Colonic mucosa (tissue), 4 donors: ENCODE results near the gene SQOR. TPM values are rescaled to one million over a fixed set of nuclear protein-coding genes. Genes with fewer than 3 reads are reported as not detected.

Source experiments
- DNase-seq: peaks from one replicate; pipeline ENCODE4 v3.0.0-alpha.2; 2020
- H3K27ac ChIP-seq: fragments of 200-600 bp; one replicate; pipeline ENCODE4 v1.8.0; 2021
- H3K27me3 ChIP-seq: fragments of 200-600 bp; one replicate; pipeline ENCODE4 v1.8.0; 2021
- H3K36me3 ChIP-seq: fragments of 200-600 bp; one replicate; pipeline ENCODE4 v1.8.0; 2021
- H3K4me1 ChIP-seq: fragments of 200-600 bp; one replicate; pipeline ENCODE4 v1.8.0; 2021; ENCODE audit warnings: mild to moderate bottlenecking
- H3K4me3 ChIP-seq: fragments of 200-600 bp; one replicate; pipeline ENCODE4 v1.8.0; 2021
- H3K9ac ChIP-seq, 2 donors: one replicate each; pipeline ENCODE4 v1.7.0; 2013; ENCODE audit warnings: control low read depth in 2 of 2, low read depth in 2 of 2, low read length in 2 of 2
- H3K9me3 ChIP-seq: fragments of 200-600 bp; one replicate; pipeline ENCODE4 v1.8.0; 2021
- CTCF ChIP-seq: fragments of 200-600 bp; IDR thresholded peaks from one replicate; pipeline ENCODE4 v1.8.0; 2022; ENCODE audit warnings: antibody characterized with exemption, mild to moderate bottlenecking
- intact Hi-C: fragments of 100-400 bp; cut with DNase I; formaldehyde crosslinking; loops from one replicate; pipeline ENCODE4 v1.14.1; 2022
- total RNA-seq, 2 donors: library from RNA; stranded (reverse); fragmentation: NEBNext Ultra II Directional in 1 of 2; extraction: Animal tissue kit (Norgen Biotek cat#: 25700) in 1 of 2; gene quantifications; one replicate each; pipeline ENCODE4 v1.2.1, GENCODE V29; 2021
- donor health status: healthy.
- donor health status: DM: no; HTN: no; CAD: no.
- donor health status: DM: no; HTN: no; CAD: no.

The SQOR gene
- total RNA-seq, 2 donors from 2014 or later, result 308 to 500 TPM

- Histone ChIP-seq H3K9ac (peak overlapping the region in 1 of 2 donors; percentile 72), H3K9me3 (no peaks in the 10 kb centered on the region), H3K4me1 (peaks cover 19% of the 10 kb centered on the region), H3K36me3 (no peaks in the 10 kb centered on the region), H3K4me3 (no peak overlapping the region), H3K27ac (peak overlapping the region; percentile 97), H3K27me3 (no peaks in the 10 kb centered on the region)
- TF ChIP-seq CTCF, result no peak
- intact Hi-C loops, result no loop called here
- no peak for DNase-seq
Measured at GRCh38 chr15:45640616-45641015, 5.8 kb downstream of the SQOR start.

GRCh38 chr15:45641374-45641781 is 6.5 kb downstream of the SQOR start:
- peak overlapping the region in 1 of 2 donors; percentile 72 for H3K9ac ChIP-seq
- no peaks in the 10 kb centered on the region for H3K36me3 ChIP-seq
- TF ChIP-seq CTCF, result no peak
- H3K27ac ChIP-seq, result peak overlapping the region; percentile 97
- no peaks in the 10 kb centered on the region for H3K27me3 ChIP-seq
- intact Hi-C loops, result no loop called here
- no peak overlapping the region for H3K4me3 ChIP-seq
- H3K9me3 ChIP-seq, result no peaks in the 10 kb centered on the region
- DNase-seq, result peak; percentile 72
- peaks cover 19% of the 10 kb centered on the region for H3K4me1 ChIP-seq

- H3K9me3 ChIP-seq, result no peaks in the 10 kb centered on the region
- peaks cover 19% of the 10 kb centered on the region for H3K4me1 ChIP-seq
- no peak for DNase-seq
- H3K27me3 ChIP-seq, result no peaks in the 10 kb centered on the region
- no peaks in the 10 kb centered on the region for H3K36me3 ChIP-seq
- intact Hi-C loops, result no loop called here
- H3K4me3 ChIP-seq, result no peak overlapping the region
- no peak for TF ChIP-seq CTCF
- peak overlapping the region; percentile 47 to 72 for H3K9ac ChIP-seq
- peak overlapping the region; percentile 97 for H3K27ac ChIP-seq
Measured at GRCh38 chr15:45641999-45642932, 7.4 kb downstream of the SQOR start.

GRCh38 chr15:45644437-45644836 is 9.6 kb downstream of the SQOR start:
- DNase-seq, result no peak
- H3K36me3 ChIP-seq, result no peaks in the 10 kb centered on the region
- TF ChIP-seq CTCF, result no peak
- intact Hi-C loops, result no loop called here
- no peak overlapping the region for H3K4me3 ChIP-seq
- peaks cover 28% of the 10 kb centered on the region for H3K4me1 ChIP-seq
- H3K27ac ChIP-seq, result peak overlapping the region; percentile 97
- no peaks in the 10 kb centered on the region for H3K27me3 ChIP-seq
- H3K9me3 ChIP-seq, result no peaks in the 10 kb centered on the region
- H3K9ac ChIP-seq, result peak overlapping the region in 1 of 2 donors; percentile 86

GRCh38 chr15:45645026-45645980 is 10.5 kb downstream of the SQOR start:
- H3K27ac ChIP-seq, result peak overlapping the region; percentile 97
- intact Hi-C loops, result no loop called here
- H3K9me3 ChIP-seq, result no peaks in the 10 kb centered on the region
- peaks cover 29% of the 10 kb centered on the region for H3K4me1 ChIP-seq
- no peaks in the 10 kb centered on the region for H3K27me3 ChIP-seq
- H3K36me3 ChIP-seq, result no peaks in the 10 kb centered on the region
- no peak overlapping the region for H3K4me3 ChIP-seq
- H3K9ac ChIP-seq, result peak overlapping the region in 1 of 2 donors; percentile 86
- TF ChIP-seq CTCF, result no peak
- DNase-seq, result peak; percentile 78
